ENCODE results near the gene CD207. TPM values are rescaled to one million over a fixed set of nuclear protein-coding genes. Genes with fewer than 3 reads are reported as not detected.

CD207 gene
- total RNA-seq, 3 donors from 2014 or later (not counting 1 experiment from before 2014, with no cell fraction given), result not detected

- WGBS (ENCODE audit: insufficient coverage), result 94% methylated on average over 1 of the region's 5 CpGs
- ATAC-seq, result no peak
- TF ChIP-seq CTCF (IDR thresholded peaks at IDR 0.05), result no peak
Measured at GRCh38 chr2:70827388-70827787, 8.2 kb downstream of the CD207 start.

DNA sequence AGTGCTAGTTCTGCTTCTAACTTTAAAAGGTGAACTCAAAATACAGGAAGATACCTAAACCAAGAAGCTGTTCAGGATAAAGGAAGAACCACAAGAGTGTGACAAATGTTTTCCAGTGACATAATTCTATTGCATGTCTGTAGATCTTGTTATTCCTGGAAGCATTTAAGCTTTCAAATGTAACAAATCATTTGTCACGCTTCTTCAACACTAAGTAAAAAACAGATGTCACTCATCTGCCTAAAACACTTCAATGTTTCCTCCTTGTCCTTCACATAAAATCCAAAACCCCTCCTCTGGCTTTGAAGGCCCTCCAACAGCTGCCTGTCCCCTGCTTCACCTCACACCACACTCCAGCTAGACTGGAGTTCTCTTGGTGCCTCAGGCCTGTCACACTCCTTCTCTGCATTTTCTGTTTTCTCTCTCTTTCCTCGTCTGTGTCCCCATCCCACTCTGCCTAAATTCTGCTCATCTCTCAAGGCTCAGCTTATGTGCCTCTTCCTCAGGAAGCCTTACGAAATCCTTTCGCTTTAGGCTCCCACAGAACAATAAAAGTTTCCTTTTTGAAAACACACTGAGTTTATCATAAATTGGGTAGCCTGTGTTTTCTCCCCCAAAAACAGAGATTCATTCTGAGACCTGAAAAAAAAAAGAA is 8.8 kb downstream of the CD207 start:
- Histone ChIP-seq H3K27me3 (ENCODE audit: control insufficient read depth, insufficient read depth, low read length) (no peaks in the 10 kb centered on the region), H3K4me1 (ENCODE audit: control insufficient read depth, insufficient read depth, low read length) (peaks cover 16% of the 10 kb centered on the region), H3K4me3 (ENCODE audit: low read length) (no peak overlapping the region), H3K36me3 (ENCODE audit: control insufficient read depth, insufficient read depth, low read length) (no peaks in the 10 kb centered on the region), H3K27ac (ENCODE audit: low read length) (no peak overlapping the region), H3K9me3 (ENCODE audit: control insufficient read depth, insufficient read depth, low read length) (no peaks in the 10 kb centered on the region)
- H3K27ac Mint-ChIP-seq, result no peak overlapping the region
- ATAC-seq (no peak), DNase-seq (no peak)
- H3K36me3 Mint-ChIP-seq, result no peaks in the 10 kb centered on the region
- H3K9me3 Mint-ChIP-seq, result no peaks in the 10 kb centered on the region
- H3K4me1 Mint-ChIP-seq, result peaks cover 18 to 38% of the 10 kb centered on the region in 2 donors
- no peak for TF ChIP-seq CTCF (IDR thresholded peaks at IDR 0.05)
- intact Hi-C loops (cut with micrococcal nuclease), result no loop called here
- 74% methylated on average over 4 of the region's 4 CpGs for WGBS (ENCODE audit: insufficient coverage)
- peaks cover 0 to 3% of the 10 kb centered on the region in 2 donors for H3K27me3 Mint-ChIP-seq (ENCODE audit: low read depth in 2 of 2)
- H3K4me3 Mint-ChIP-seq, result no peak overlapping the region

More at GRCh38 chr2:70827388-70827787, 8.2 kb downstream of the CD207 start:
- Histone ChIP-seq H3K27ac (ENCODE audit: low read length) (no peak overlapping the region), H3K27me3 (ENCODE audit: control insufficient read depth, insufficient read depth, low read length) (no peaks in the 10 kb centered on the region), H3K4me1 (ENCODE audit: control insufficient read depth, insufficient read depth, low read length) (peaks cover 13% of the 10 kb centered on the region), H3K9me3 (ENCODE audit: control insufficient read depth, insufficient read depth, low read length) (no peaks in the 10 kb centered on the region), H3K4me3 (ENCODE audit: low read length) (no peak overlapping the region), H3K36me3 (ENCODE audit: control insufficient read depth, insufficient read depth, low read length) (no peaks in the 10 kb centered on the region)
- Mint-ChIP-seq H3K27ac (no peak overlapping the region), H3K36me3 (no peaks in the 10 kb centered on the region), H3K4me1 (peaks cover 14 to 33% of the 10 kb centered on the region in 2 donors), H3K9me3 (no peaks in the 10 kb centered on the region), H3K27me3 (ENCODE audit: low read depth in 2 of 2) (peaks cover 0 to 3% of the 10 kb centered on the region in 2 donors), H3K4me3 (no peak overlapping the region)
- DNase-seq, result no peak
- intact Hi-C loops (cut with micrococcal nuclease), result no loop called here

DNA sequence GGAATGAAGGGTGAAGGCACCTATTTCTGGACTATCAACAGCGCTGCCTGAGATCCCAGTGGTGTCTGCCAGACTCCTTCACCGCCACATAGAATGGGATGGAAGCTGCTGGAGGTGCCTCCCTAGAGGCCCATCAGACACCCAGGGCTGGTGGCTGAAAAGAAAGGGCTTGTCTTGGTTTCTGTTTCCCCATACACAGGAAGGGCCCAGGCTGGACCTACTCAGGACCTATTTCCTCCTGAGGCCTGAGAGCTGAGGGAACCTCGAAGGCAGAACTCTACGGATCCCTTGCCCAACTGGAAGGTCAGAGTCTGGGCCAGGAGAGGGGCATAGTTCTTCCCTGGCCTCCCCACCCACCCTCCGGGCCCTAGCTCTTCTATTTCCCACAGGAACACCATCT is 12.4 kb downstream of the CD207 start:
- peak overlapping the region in 1 of 2 donors; percentile 30 for H3K27ac Mint-ChIP-seq
- Histone ChIP-seq H3K9me3 (ENCODE audit: control insufficient read depth, insufficient read depth, low read length) (no peaks in the 10 kb centered on the region), H3K27ac (ENCODE audit: low read length) (no peak overlapping the region), H3K36me3 (ENCODE audit: control insufficient read depth, insufficient read depth, low read length) (no peaks in the 10 kb centered on the region), H3K27me3 (ENCODE audit: control insufficient read depth, insufficient read depth, low read length) (no peaks in the 10 kb centered on the region), H3K4me3 (ENCODE audit: low read length) (no peak overlapping the region), H3K4me1 (ENCODE audit: control insufficient read depth, insufficient read depth, low read length) (peaks cover 16% of the 10 kb centered on the region)
- H3K36me3 Mint-ChIP-seq, result no peaks in the 10 kb centered on the region
- H3K4me3 Mint-ChIP-seq, result no peak overlapping the region
- no peaks in the 10 kb centered on the region for H3K27me3 Mint-ChIP-seq (ENCODE audit: low read depth in 2 of 2)
- no peaks in the 10 kb centered on the region for H3K9me3 Mint-ChIP-seq
- no peak for TF ChIP-seq CTCF (IDR thresholded peaks at IDR 0.05)
- no peak for DNase-seq
- peaks cover 28 to 33% of the 10 kb centered on the region in 2 donors for H3K4me1 Mint-ChIP-seq
- ATAC-seq, result peak in 1 of 3 donors; percentile 38
- 78% methylated on average over 5 of the region's 5 CpGs for WGBS (ENCODE audit: insufficient coverage)
- intact Hi-C loops (cut with micrococcal nuclease), result no loop called here

DNA sequence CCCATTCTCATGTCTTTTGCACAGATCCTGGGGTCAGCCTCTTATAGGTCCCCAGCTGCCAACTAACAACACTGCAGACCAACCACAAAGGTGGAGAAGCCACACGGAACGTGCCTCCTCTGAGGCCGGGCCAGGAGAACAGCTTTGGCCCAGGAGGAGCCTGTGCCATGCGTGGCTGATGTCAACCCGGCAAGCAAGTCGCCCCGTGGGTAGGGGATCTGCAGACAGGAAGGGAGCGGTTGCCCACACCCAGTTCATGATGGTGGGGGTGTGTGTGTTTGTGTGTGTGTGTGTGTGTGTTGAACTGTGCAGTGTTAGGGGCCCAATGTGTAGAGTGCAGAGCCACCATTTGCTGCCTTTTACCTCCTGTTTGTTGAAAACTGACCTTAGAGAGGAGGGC is 12.8 kb downstream of the CD207 start:
- H3K27ac Mint-ChIP-seq, result peak overlapping the region in 1 of 2 donors; percentile 30
- no peak overlapping the region for H3K4me3 ChIP-seq (ENCODE audit: low read length)
- peak in 2 of 3 donors; percentile 33 to 53 for ATAC-seq
- DNase-seq, result peak in 1 of 2 donors; percentile 26
- H3K4me3 Mint-ChIP-seq, result no peak overlapping the region
- no peaks in the 10 kb centered on the region for H3K27me3 Mint-ChIP-seq (ENCODE audit: low read depth in 2 of 2)
- no peak for TF ChIP-seq CTCF (IDR thresholded peaks at IDR 0.05)
- no peak overlapping the region for H3K27ac ChIP-seq (ENCODE audit: low read length)
- no peaks in the 10 kb centered on the region for H3K36me3 ChIP-seq (ENCODE audit: control insufficient read depth, insufficient read depth, low read length)
- WGBS (ENCODE audit: insufficient coverage), result 57% methylated on average over 8 of the region's 8 CpGs
- intact Hi-C loops (cut with micrococcal nuclease), result no loop called here
- peaks cover 16% of the 10 kb centered on the region for H3K4me1 ChIP-seq (ENCODE audit: control insufficient read depth, insufficient read depth, low read length)
- no peaks in the 10 kb centered on the region for H3K9me3 Mint-ChIP-seq
- no peaks in the 10 kb centered on the region for H3K9me3 ChIP-seq (ENCODE audit: control insufficient read depth, insufficient read depth, low read length)
- H3K36me3 Mint-ChIP-seq, result no peaks in the 10 kb centered on the region
- H3K4me1 Mint-ChIP-seq, result peaks cover 28 to 33% of the 10 kb centered on the region in 2 donors
- H3K27me3 ChIP-seq (ENCODE audit: control insufficient read depth, insufficient read depth, low read length), result no peaks in the 10 kb centered on the region

Measured in natural killer cell (primary cell).